Brain microvascular endothelial cell (primary cell): ENCODE measurements around the gene PEPD.

Experiments used
- DNase-seq: peaks from one replicate; pipeline ENCODE4 v3.0.0-alpha.2; 2020
- H3K27ac ChIP-seq: fragments of 250-450 bp; sonication (Bioruptor Pico); 2 replicates; pipeline ENCODE4 v1.5.1; 2020; ENCODE audit warnings: mild to moderate bottlenecking, moderate library complexity
- H3K27me3 ChIP-seq: fragments of 250-450 bp; sonication (Bioruptor Pico); replicated peaks from 2 replicates; pipeline ENCODE4 v1.5.1; 2020; ENCODE audit warnings: mild to moderate bottlenecking
- H3K36me3 ChIP-seq: fragments of 250-450 bp; sonication (Bioruptor Pico); replicated peaks from 2 replicates; pipeline ENCODE4 v1.5.1; 2020; ENCODE audit warnings: mild to moderate bottlenecking
- H3K4me3 ChIP-seq: 2 replicates; pipeline ENCODE4 v1.5.1; 2011; ENCODE audit warnings: low read depth, mild to moderate bottlenecking, control low read depth, low read length, moderate library complexity
- CTCF ChIP-seq: IDR thresholded peaks from 2 replicates; pipeline ENCODE4 v1.5.1; 2011; ENCODE audit warnings: low read depth, mild to moderate bottlenecking, moderate library complexity, low read length, control low read depth, inconsistent platforms; ENCODE audit errors: missing control alignments
- in situ Hi-C: cut with HindIII; loops from 2 replicates; pipeline ENCODE4 v1.10.0; 2017; ENCODE audit warnings: low sequenced_read_pairs, low pct_ligation_motif_present

PEPD gene

GRCh38 chr19:33409906-33410685 is 111.5 kb downstream of the PEPD start:
- in situ Hi-C loops: loop anchor here (25.0 kb wide), 1 partner anchor 352 kb away; no protein-coding TSS in a partner anchor
- no peak for TF ChIP-seq CTCF
- Histone ChIP-seq H3K4me3 (no peak overlapping the region), H3K27me3 (no peaks in the 10 kb centered on the region), H3K27ac (no peak overlapping the region), H3K36me3 (no peaks in the 10 kb centered on the region)
- DNase-seq: no peak

GRCh38 chr19:33408538-33409434 is 112.8 kb downstream of the PEPD start:
- H3K27me3 ChIP-seq: no peaks in the 10 kb centered on the region
- no peak for TF ChIP-seq CTCF
- in situ Hi-C loops: loop anchor here (25.0 kb wide), 1 partner anchor 354 kb away; no protein-coding TSS in a partner anchor
- no peak for DNase-seq
- H3K4me3 ChIP-seq: no peak overlapping the region
- no peaks in the 10 kb centered on the region for H3K36me3 ChIP-seq
- no peak overlapping the region for H3K27ac ChIP-seq

GRCh38 chr19:33408116-33408515 is 113.5 kb downstream of the PEPD start:
- DNase-seq: no peak
- Histone ChIP-seq H3K36me3 (no peaks in the 10 kb centered on the region), H3K4me3 (no peak overlapping the region), H3K27ac (no peak overlapping the region), H3K27me3 (no peaks in the 10 kb centered on the region)
- in situ Hi-C loops: loop anchor here (25.0 kb wide), 1 partner anchor 354 kb away; no protein-coding TSS in a partner anchor
- TF ChIP-seq CTCF: no peak

- DNase-seq: no peak
- in situ Hi-C loops: loop anchor here (25.0 kb wide), 1 partner anchor 355 kb away; no protein-coding TSS in a partner anchor
- Histone ChIP-seq H3K27ac (no peak overlapping the region), H3K36me3 (no peaks in the 10 kb centered on the region), H3K27me3 (no peaks in the 10 kb centered on the region), H3K4me3 (no peak overlapping the region)
- TF ChIP-seq CTCF: no peak
Measured at GRCh38 chr19:33407716-33408115, 113.9 kb downstream of the PEPD start.

GRCh38 chr19:33407140-33407551 is 114.4 kb downstream of the PEPD start:
- Histone ChIP-seq H3K36me3 (no peaks in the 10 kb centered on the region), H3K4me3 (no peak overlapping the region), H3K27me3 (no peaks in the 10 kb centered on the region), H3K27ac (no peak overlapping the region)
- in situ Hi-C loops: loop anchor here (25.0 kb wide), 1 partner anchor 355 kb away; no protein-coding TSS in a partner anchor
- TF ChIP-seq CTCF: no peak
- no peak for DNase-seq
